Measurements from ENCODE around the gene NCOA6. TPM values are rescaled to one million over a fixed set of nuclear protein-coding genes. Genes with fewer than 3 reads are reported as not detected.

The NCOA6 gene
- total and polyA plus RNA-seq, 8 donors = 11.1 to 19.3 (median 12.3) TPM

- 95 to 97% methylated on average over 3 of the region's 3 CpGs for WGBS, 2 donors
- no peak for DNase-seq
- Histone ChIP-seq H3K27me3 (no peaks in the 10 kb centered on the region), H3K9me3 (no peaks in the 10 kb centered on the region), H3K27ac (no peak overlapping the region), H3K4me3 (no peak overlapping the region), H3K4me1 (no peaks in the 10 kb centered on the region), H3K36me3 (peaks cover 0 to 19% (median 4%) of the 10 kb centered on the region in 3 donors)
- ATAC-seq = no peak
- TF ChIP-seq, protein P1, sequence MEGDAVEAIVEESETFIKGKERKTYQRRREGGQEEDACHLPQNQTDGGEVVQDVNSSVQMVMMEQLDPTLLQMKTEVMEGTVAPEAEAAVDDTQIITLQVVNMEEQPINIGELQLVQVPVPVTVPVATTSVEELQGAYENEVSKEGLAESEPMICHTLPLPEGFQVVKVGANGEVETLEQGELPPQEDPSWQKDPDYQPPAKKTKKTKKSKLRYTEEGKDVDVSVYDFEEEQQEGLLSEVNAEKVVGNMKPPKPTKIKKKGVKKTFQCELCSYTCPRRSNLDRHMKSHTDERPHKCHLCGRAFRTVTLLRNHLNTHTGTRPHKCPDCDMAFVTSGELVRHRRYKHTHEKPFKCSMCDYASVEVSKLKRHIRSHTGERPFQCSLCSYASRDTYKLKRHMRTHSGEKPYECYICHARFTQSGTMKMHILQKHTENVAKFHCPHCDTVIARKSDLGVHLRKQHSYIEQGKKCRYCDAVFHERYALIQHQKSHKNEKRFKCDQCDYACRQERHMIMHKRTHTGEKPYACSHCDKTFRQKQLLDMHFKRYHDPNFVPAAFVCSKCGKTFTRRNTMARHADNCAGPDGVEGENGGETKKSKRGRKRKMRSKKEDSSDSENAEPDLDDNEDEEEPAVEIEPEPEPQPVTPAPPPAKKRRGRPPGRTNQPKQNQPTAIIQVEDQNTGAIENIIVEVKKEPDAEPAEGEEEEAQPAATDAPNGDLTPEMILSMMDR (IDR thresholded peaks at IDR 0.05) = no peak
- intact Hi-C loops (cut with DNase I) = no loop called here
- FAIRE-seq = no peak
Measured at GRCh38 chr20:34772437-34772836, 53.0 kb downstream of the NCOA6 start.

DNA sequence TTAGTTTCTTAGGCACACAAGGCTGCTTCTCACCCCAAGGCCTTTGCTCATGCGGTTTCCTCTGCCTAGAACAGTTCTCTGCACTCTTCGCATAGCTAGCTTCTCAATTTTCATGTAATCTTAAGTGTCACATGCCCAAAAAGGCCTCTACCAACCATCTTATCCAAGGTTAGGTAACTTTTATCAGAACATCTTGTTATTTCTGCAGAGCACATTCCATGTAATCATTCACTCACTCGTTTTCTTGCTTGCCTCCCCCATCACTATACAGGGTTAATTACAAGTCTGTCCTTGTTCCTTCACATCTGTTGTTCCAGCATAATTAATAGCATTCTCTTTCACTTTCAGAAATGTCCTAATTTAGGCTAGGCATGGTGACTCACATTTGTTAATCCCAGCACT lies 53.8 kb downstream of the NCOA6 start:
- TF ChIP-seq, protein P1 (IDR thresholded peaks at IDR 0.05) = no peak
- WGBS, 2 donors = 70 to 74% methylated on average over 3 of the region's 3 CpGs

GRCh38 chr20:34768096-34768495 lies 57.4 kb downstream of the NCOA6 start:
- intact Hi-C loops (cut with DNase I) = loop anchor here in 1 of 3 donors (5.0 to 10.0 kb wide), 2 partner anchors 233 to 456 kb away; no protein-coding TSS in a partner anchor
- no peaks in the 10 kb centered on the region for H3K4me1 ChIP-seq
- no peak overlapping the region for H3K4me3 ChIP-seq
- H3K36me3 ChIP-seq = peaks cover 0 to 31% (median 8%) of the 10 kb centered on the region in 3 donors
- no peak for DNase-seq
- no peak for FAIRE-seq
- no peaks in the 10 kb centered on the region for H3K27me3 ChIP-seq
- WGBS, 2 donors = 89 to 93% methylated on average over 3 of the region's 3 CpGs
- ATAC-seq = no peak
- TF ChIP-seq, protein P1 (IDR thresholded peaks at IDR 0.05) = no peak
- no peak overlapping the region for H3K27ac ChIP-seq
- H3K9me3 ChIP-seq = no peaks in the 10 kb centered on the region

More for the DNA sequence above, 53.8 kb downstream of the NCOA6 start:
- Histone ChIP-seq H3K36me3 (peaks cover 0 to 25% (median 4%) of the 10 kb centered on the region in 3 donors), H3K27ac (no peak overlapping the region), H3K4me3 (no peak overlapping the region), H3K27me3 (no peaks in the 10 kb centered on the region), H3K9me3 (no peaks in the 10 kb centered on the region), H3K4me1 (no peaks in the 10 kb centered on the region)
- DNase-seq (no peak), FAIRE-seq (no peak), ATAC-seq (no peak)
- intact Hi-C loops (cut with DNase I) = no loop called here

DNA sequence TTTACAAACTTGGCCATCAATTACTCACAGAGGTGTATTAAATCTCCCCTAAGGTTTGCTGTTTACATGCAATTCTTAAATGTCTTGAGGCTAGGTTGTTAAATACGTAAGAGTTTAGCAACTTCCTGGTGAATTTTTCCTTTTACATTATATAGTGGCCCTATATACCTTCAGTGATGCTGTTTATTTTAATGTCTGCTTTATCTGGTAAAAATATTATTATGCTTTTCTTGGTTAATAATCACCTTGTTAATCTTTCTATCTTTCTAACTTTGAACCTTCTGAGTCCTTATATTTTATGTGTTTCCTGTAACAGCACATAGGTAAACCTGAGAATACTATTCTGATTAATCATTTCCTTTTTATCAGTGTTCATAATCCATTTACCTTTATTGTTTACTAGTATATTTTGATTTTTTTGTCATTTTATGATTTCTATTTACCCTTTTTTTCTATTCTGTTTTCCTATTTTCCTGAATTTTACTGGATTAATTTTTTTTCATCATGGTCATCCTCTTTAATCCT lies 63.4 kb downstream of the NCOA6 start:
- TF ChIP-seq, protein P1 (IDR thresholded peaks at IDR 0.05) = no peak
- Histone ChIP-seq H3K9me3 (no peaks in the 10 kb centered on the region), H3K4me1 (no peaks in the 10 kb centered on the region), H3K27me3 (no peaks in the 10 kb centered on the region), H3K27ac (no peak overlapping the region), H3K36me3 (peaks cover 0 to 38% (median 18%) of the 10 kb centered on the region in 3 donors), H3K4me3 (no peak overlapping the region)
- WGBS, 2 donors = 43 to 51% methylated on average over 1 of the region's 1 CpG
- DNase-seq (no peak), ATAC-seq (no peak), FAIRE-seq (peak; percentile 56)
- intact Hi-C loops (cut with DNase I) = loop anchor here in 1 of 3 donors (10.0 kb wide), 1 partner anchor 227 kb away; no protein-coding TSS in a partner anchor

DNA sequence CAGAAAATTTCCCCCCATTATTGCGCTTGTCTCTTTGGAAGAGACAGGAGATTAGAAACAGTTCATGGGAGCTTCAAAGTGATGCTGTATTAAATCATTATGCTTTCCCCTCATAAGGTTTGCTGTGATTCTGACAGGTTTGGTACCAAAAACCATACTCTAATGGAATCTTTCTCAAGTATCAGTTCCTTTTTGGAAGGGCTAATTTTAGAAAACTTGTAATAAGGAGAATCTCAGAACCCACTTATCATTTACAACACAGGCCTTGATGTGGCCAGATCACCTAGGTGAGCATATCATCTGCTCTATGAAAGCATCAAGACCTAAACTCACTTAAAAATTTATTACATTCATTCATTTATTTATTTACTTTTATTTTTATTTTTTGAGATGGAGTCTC lies 70.1 kb downstream of the NCOA6 start:
- Histone ChIP-seq H3K27me3 (no peaks in the 10 kb centered on the region), H3K9me3 (no peaks in the 10 kb centered on the region), H3K4me1 (no peaks in the 10 kb centered on the region), H3K4me3 (no peak overlapping the region), H3K36me3 (peaks cover 0 to 37% (median 16%) of the 10 kb centered on the region in 3 donors), H3K27ac (no peak overlapping the region)
- ATAC-seq (no peak), FAIRE-seq (no peak), DNase-seq (no peak)
- WGBS, 2 donors = 96 to 97% methylated on average over 1 of the region's 1 CpG
- intact Hi-C loops (cut with DNase I) = no loop called here
- TF ChIP-seq, protein P1 (IDR thresholded peaks at IDR 0.05) = no peak

Data from pancreas (tissue), 10 donors.